AG04450 (cell line): ENCODE results near the gene LRRC8C. TPM values are rescaled to one million over a fixed set of nuclear protein-coding genes. Genes with fewer than 3 reads are reported as not detected.

Source experiments
- CTCF ChIA-PET: fragments of 300-600, 350-600 bp; formaldehyde crosslinking; extraction: SDS; loops from one replicate; lab custom pipeline; 2022; ENCODE audit warnings: antibody characterized with exemption, inconsistent platforms; lab: Charles Lee
- POLR2A ChIA-PET: fragments of 350-600 bp; formaldehyde crosslinking; extraction: SDS; loops from one replicate; lab custom pipeline; 2021; ENCODE audit warnings: antibody characterized with exemption, inconsistent platforms; lab: Yijun Ruan, JAX
- DNase-seq: peaks from one replicate; pipeline ENCODE4 v3.0.0-alpha.2; 2011; ENCODE audit warnings: low read depth, low spot score
- H3K27ac ChIP-seq: one replicate; pipeline ENCODE4 v1.5.1; 2012; ENCODE audit warnings: low read depth, low read length, control low read depth
- H3K27me3 ChIP-seq: one replicate; pipeline ENCODE4 v1.6.0; 2012; ENCODE audit warnings: low read length; ENCODE audit not compliant: control insufficient read depth, insufficient read depth
- H3K4me3 ChIP-seq: 2 replicates; pipeline ENCODE4 v1.5.1; 2011; ENCODE audit warnings: mild to moderate bottlenecking, low read depth, low read length, control low read depth
- H3K9me3 ChIP-seq: 2 replicates; pipeline ENCODE4 v1.5.1; 2012; ENCODE audit warnings: low read length; ENCODE audit not compliant: control insufficient read depth, insufficient read depth
- CTCF ChIP-seq: IDR thresholded peaks from 2 replicates; pipeline ENCODE4 v1.5.1; 2011; ENCODE audit warnings: low read depth, low read length, control low read depth, inconsistent platforms
- polyA plus RNA-seq: library from polyadenylated mRNA; depleted of rRNA; stranded (reverse); fragments of >200 nt; gene quantifications from 2 replicates; pipeline ENCODE4 v1.2.3, GENCODE V29; 2011

The LRRC8C gene
- polyA plus RNA-seq, 1 experiment: 19.4 TPM

GRCh38 chr1:89635825-89636815 lies 3.2 kb downstream of the LRRC8C start:
- peak overlapping the region; percentile 91 for H3K27ac ChIP-seq
- ChIA-PET CTCF (interaction anchor here (1.7 to 13.7 kb wide), 2 partner anchors 83 to 125 kb away, joined by 3 to 207 read pairs; no protein-coding TSS in a partner anchor), POLR2A (interaction anchor here (0.6 kb wide), 1 partner anchor 22 kb away, joined by 5 read pairs; no protein-coding TSS in a partner anchor)
- peak overlapping the region; percentile 39 for H3K4me3 ChIP-seq
- H3K9me3 ChIP-seq: peaks cover 4% of the 10 kb centered on the region; the same call in 1 of the 2 replicates
- no peak for TF ChIP-seq CTCF
- peak; percentile 36 for DNase-seq
- no peaks in the 10 kb centered on the region for H3K27me3 ChIP-seq

GRCh38 chr1:89637496-89637895 lies 4.6 kb downstream of the LRRC8C start:
- H3K27ac ChIP-seq: no peak overlapping the region
- ChIA-PET POLR2A (no interaction called here), CTCF (interaction anchor here (0.6 to 13.7 kb wide), 3 partner anchors 82 to 392 kb away, joined by 3 to 207 read pairs (median 3); no protein-coding TSS in a partner anchor)
- TF ChIP-seq CTCF: no peak
- no peak for DNase-seq
- H3K4me3 ChIP-seq: no peak overlapping the region
- peaks cover 2% of the 10 kb centered on the region; the same call in 1 of the 2 replicates for H3K9me3 ChIP-seq
- H3K27me3 ChIP-seq: no peaks in the 10 kb centered on the region

- Histone ChIP-seq H3K27ac (no peak overlapping the region), H3K9me3 (no peaks in the 10 kb centered on the region), H3K27me3 (no peaks in the 10 kb centered on the region), H3K4me3 (no peak overlapping the region)
- CTCF ChIA-PET: no interaction called here
- no peak for DNase-seq
- POLR2A ChIA-PET: no interaction called here
- TF ChIP-seq CTCF: no peak
These were observed 7.5 kb downstream of the LRRC8C start for GRCh38 chr1:89640440-89640839.

- ChIA-PET CTCF (interaction anchor here (1.0 kb wide), 1 partner anchor 121 kb away, joined by 6 read pairs; no protein-coding TSS in a partner anchor), POLR2A (no interaction called here)
- DNase-seq: no peak
- H3K27me3 ChIP-seq: no peaks in the 10 kb centered on the region
- no peak overlapping the region for H3K4me3 ChIP-seq
- no peak for TF ChIP-seq CTCF
- no peaks in the 10 kb centered on the region for H3K9me3 ChIP-seq
- no peak overlapping the region for H3K27ac ChIP-seq
These were observed 8.9 kb downstream of the LRRC8C start for GRCh38 chr1:89641781-89642180.

GRCh38 chr1:89643577-89643976 lies 10.7 kb downstream of the LRRC8C start:
- CTCF ChIA-PET: interaction anchor here (0.6 kb wide), 1 partner anchor 43 kb away, joined by 5 read pairs; no protein-coding TSS in a partner anchor
- H3K27me3 ChIP-seq: no peaks in the 10 kb centered on the region
- no peak for TF ChIP-seq CTCF

More at GRCh38 chr1:89643577-89643976, 10.7 kb downstream of the LRRC8C start:
- DNase-seq: no peak
- no peak overlapping the region for H3K4me3 ChIP-seq
- H3K27ac ChIP-seq: no peak overlapping the region
- H3K9me3 ChIP-seq: no peaks in the 10 kb centered on the region
- POLR2A ChIA-PET: no interaction called here
